Keratinocyte (primary cell): ENCODE measurements around the gene CNKSR3. TPM values are rescaled to one million over a fixed set of nuclear protein-coding genes. Genes with fewer than 3 reads are reported as not detected.

Source experiments
- DNase-seq: peaks from one replicate; pipeline ENCODE4 v3.0.0-alpha.2; 2011; ENCODE audit warnings: low read depth, missing footprints, low spot score
- FAIRE-seq: peaks from 2 replicates; lab custom pipeline; 2011; peaks lifted over from hg19 to GRCh38; lab: Jason Lieb, UNC
- H2AFZ ChIP-seq: 2 replicates; pipeline ENCODE4 v1.6.0; 2012; ENCODE audit warnings: low read length, control low read depth, inconsistent platforms; ENCODE audit not compliant: control insufficient read depth
- H3K27ac ChIP-seq: 2 replicates; pipeline ENCODE4 v1.5.1; 2011; ENCODE audit warnings: low read length; ENCODE audit not compliant: control insufficient read depth, insufficient read depth
- H3K27me3 ChIP-seq: 3 replicates; pipeline ENCODE4 v1.6.0; 2011; ENCODE audit warnings: low read length; ENCODE audit not compliant: control insufficient read depth, insufficient read depth; ENCODE audit errors: extremely low read depth
- H3K36me3 ChIP-seq, 2 experiments: 2 replicates in 1 of 2; 3 replicates in 1 of 2; pipeline ENCODE4 v1.5.1; 2011; ENCODE audit warnings: low read length in 2 of 2, mild to moderate bottlenecking in 1 of 2; ENCODE audit not compliant: control insufficient read depth in 2 of 2, insufficient read depth in 2 of 2; ENCODE audit errors: extremely low read depth in 1 of 2
- H3K4me1 ChIP-seq: 3 replicates; pipeline ENCODE4 v1.5.1; 2011; ENCODE audit warnings: low read length; ENCODE audit not compliant: control insufficient read depth, insufficient read depth; ENCODE audit errors: extremely low read depth
- H3K4me2 ChIP-seq: 3 replicates; pipeline ENCODE4 v1.6.0; 2011; ENCODE audit warnings: low read depth, low read length; ENCODE audit not compliant: control insufficient read depth, insufficient read depth; ENCODE audit errors: extremely low read depth
- H3K4me3 ChIP-seq, 3 experiments: fragments of 200-600 bp in 1 of 3; sonication (generic) in 1 of 3; 2 replicates in 2 of 3; 3 replicates in 1 of 3; pipeline ENCODE4 v1.5.1; 2011 to 2016; ENCODE audit warnings: low read length in 3 of 3, mild to moderate bottlenecking in 3 of 3, control low read depth in 2 of 3, inconsistent platforms in 1 of 3, low read depth in 1 of 3, mixed read lengths in 1 of 3, mixed run types in 1 of 3, moderate library complexity in 1 of 3; ENCODE audit not compliant: control insufficient read depth in 2 of 3, insufficient read depth in 2 of 3; ENCODE audit errors: extremely low read depth in 1 of 3
- H3K79me2 ChIP-seq: 2 replicates; pipeline ENCODE4 v1.6.0; 2012; ENCODE audit warnings: low read length; ENCODE audit not compliant: control insufficient read depth, insufficient read depth
- H3K9ac ChIP-seq: 3 replicates; pipeline ENCODE4 v1.6.0; 2011; ENCODE audit warnings: low read length; ENCODE audit not compliant: control insufficient read depth, insufficient read depth; ENCODE audit errors: extremely low read depth
- H3K9me1 ChIP-seq: 3 replicates; pipeline ENCODE4 v1.6.0; 2011; ENCODE audit warnings: low read length; ENCODE audit not compliant: control insufficient read depth, insufficient read depth; ENCODE audit errors: extremely low read depth
- H3K9me3 ChIP-seq: 2 replicates; pipeline ENCODE4 v1.5.1; 2012; ENCODE audit warnings: low read depth, low read length; ENCODE audit not compliant: control insufficient read depth
- H4K20me1 ChIP-seq: 3 replicates; pipeline ENCODE4 v1.6.0; 2011; ENCODE audit warnings: low read length; ENCODE audit not compliant: control insufficient read depth, insufficient read depth; ENCODE audit errors: extremely low read depth
- CTCF ChIP-seq, 3 experiments: IDR thresholded peaks in 1 of 3; conservative IDR thresholded peaks in 1 of 3; optimal IDR thresholded peaks in 1 of 3; 2 replicates in 2 of 3; 3 replicates in 1 of 3; pipeline versions ENCODE3 to v1.5.1; 2011; ENCODE audit warnings: low read length in 3 of 3, mild to moderate bottlenecking in 3 of 3, moderate library complexity in 2 of 3, control low read depth in 1 of 3, inconsistent platforms in 1 of 3; ENCODE audit not compliant: insufficient read depth in 2 of 3; ENCODE audit errors: extremely low read depth in 1 of 3
- EZH2 ChIP-seq: IDR thresholded peaks from one replicate; pipeline ENCODE4 v1.6.1; 2012; ENCODE audit warnings: inconsistent platforms, mild to moderate bottlenecking, low read length, moderate library complexity
- dilution Hi-C: fragments of 300-500 bp; cut with MboI; formaldehyde crosslinking; loops from one replicate; pipeline ENCODE4 v1.7.0; 2020; ENCODE audit warnings: low sequenced_read_pairs; ENCODE audit not compliant: extremely low pct_ligation_motif_present
- polyA plus RNA-seq, 5 experiments: library from polyadenylated mRNA; depleted of rRNA in 3 of 5; stranded (reverse) in 3 of 5; stranded (forward) in 1 of 5; unstranded in 1 of 5; fragments of >200 nt; gene quantifications; 1 replicate in 1 of 5; 2 replicates in 3 of 5; 3 replicates in 1 of 5; pipeline versions ENCODE4 v1.2.1 to v1.2.3, GENCODE V29; 2011 to 2012; ENCODE audit warnings: missing spikeins in 2 of 5, low read depth in 1 of 5, low replicate concordance in 1 of 5

Gene CNKSR3
- polyA plus RNA-seq, 1 donor (not counting 4 experiments of a cell fraction or from before 2014, with no cell fraction given), result 2.0 TPM

DNA sequence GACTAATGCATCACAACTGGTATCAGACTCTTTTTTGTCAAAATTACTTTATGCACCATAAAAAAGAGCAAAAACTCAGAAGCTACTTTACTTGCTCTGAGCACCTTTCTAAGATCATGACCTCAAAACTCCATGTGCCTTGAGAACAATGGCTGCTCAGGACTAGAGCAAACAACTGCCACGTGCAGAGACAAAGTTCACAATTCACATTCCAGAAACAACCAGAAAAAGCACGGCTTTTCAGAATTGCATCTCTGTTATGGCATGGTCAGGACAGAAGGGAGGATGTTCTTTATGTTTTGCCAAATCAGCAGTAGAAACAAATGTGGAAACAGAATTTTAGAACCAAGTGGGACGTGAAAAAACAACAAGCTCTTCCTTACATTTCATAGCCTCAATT, 70.5 kb downstream of the CNKSR3 start:
- dilution Hi-C loops, result no loop called here
- no peaks in the 10 kb centered on the region for H3K9me1 ChIP-seq
- no peak overlapping the region for H3K4me2 ChIP-seq
- no peaks in the 10 kb centered on the region for H3K79me2 ChIP-seq
- no peaks in the 10 kb centered on the region for H3K27me3 ChIP-seq
- no peak for TF ChIP-seq CTCF (optimal IDR thresholded peaks at IDR 0.05 in 1 of 3, IDR thresholded peaks at IDR 0.05 in 1 of 3, conservative IDR thresholded peaks at IDR 0.05 in 1 of 3; ENCODE audit: extremely low read depth in 1 of 3, insufficient read depth in 2 of 3, low read length in 3 of 3)
- no peak for TF ChIP-seq EZH2
- H4K20me1 ChIP-seq, result no peaks in the 10 kb centered on the region
- no peak overlapping the region for H3K27ac ChIP-seq
- H3K36me3 ChIP-seq, result no peaks in the 10 kb centered on the region
- DNase-seq (no peak), FAIRE-seq (no peak)
- no peak overlapping the region for H3K4me3 ChIP-seq
- H3K9ac ChIP-seq, result no peak overlapping the region
- no peak overlapping the region for H2AFZ ChIP-seq
- no peaks in the 10 kb centered on the region for H3K9me3 ChIP-seq
- peaks cover 8% of the 10 kb centered on the region for H3K4me1 ChIP-seq

DNA sequence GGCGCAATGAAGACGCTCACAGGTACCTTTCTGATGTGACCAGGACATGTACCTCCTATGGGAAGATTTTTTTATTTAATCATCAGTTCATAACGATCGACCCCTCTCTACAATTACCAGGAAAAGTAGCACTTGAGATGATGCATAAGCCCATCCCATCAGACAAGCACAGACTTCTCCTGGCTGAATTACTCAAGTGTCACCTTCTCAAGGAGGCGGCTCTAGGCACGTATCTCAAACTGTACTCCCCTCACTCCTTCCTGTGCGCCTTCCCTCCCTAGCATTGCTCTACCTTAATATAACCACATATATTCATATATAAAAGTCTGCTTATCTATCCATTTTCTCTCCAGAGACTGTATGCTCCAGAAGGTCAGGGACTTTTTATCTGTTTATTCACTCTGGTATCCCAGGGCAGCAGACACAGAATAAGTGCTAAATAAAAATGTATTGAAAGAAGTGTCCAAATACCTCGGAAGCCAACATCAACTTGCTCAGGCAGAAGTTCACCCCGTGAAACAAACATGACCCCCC, 71.5 kb downstream of the CNKSR3 start:
- dilution Hi-C loops, result no loop called here
- Histone ChIP-seq H3K79me2 (no peaks in the 10 kb centered on the region), H3K4me3 (no peak overlapping the region), H3K4me1 (peaks cover 8% of the 10 kb centered on the region), H3K9me1 (no peaks in the 10 kb centered on the region), H3K27ac (no peak overlapping the region), H3K9me3 (no peaks in the 10 kb centered on the region), H3K27me3 (no peaks in the 10 kb centered on the region), H4K20me1 (no peaks in the 10 kb centered on the region), H3K36me3 (no peaks in the 10 kb centered on the region), H2AFZ (peak overlapping the region; percentile 13), H3K9ac (no peak overlapping the region), H3K4me2 (no peak overlapping the region)
- FAIRE-seq, result peak; percentile 61
- TF ChIP-seq EZH2, result no peak
- TF ChIP-seq CTCF (optimal IDR thresholded peaks at IDR 0.05 in 1 of 3, IDR thresholded peaks at IDR 0.05 in 1 of 3, conservative IDR thresholded peaks at IDR 0.05 in 1 of 3; ENCODE audit: extremely low read depth in 1 of 3, insufficient read depth in 2 of 3, low read length in 3 of 3), result no peak
- DNase-seq, result no peak
